H9 (cell line): ENCODE data around the gene GLT8D1. TPM values are rescaled to one million over a fixed set of nuclear protein-coding genes. Genes with fewer than 3 reads are reported as not detected.

ENCODE experiments used
- DNase-seq: peaks from one replicate; pipeline ENCODE4 v3.0.0-alpha.2; 2017
- H2AFZ ChIP-seq: one replicate; pipeline ENCODE4 v1.6.1; 2013; ENCODE audit warnings: mild to moderate bottlenecking, low read length, control low read depth, moderate library complexity
- H2AK5ac ChIP-seq: 2 replicates; pipeline ENCODE4 v1.6.1; 2013; ENCODE audit warnings: low read length, control low read depth, mixed read lengths; ENCODE audit not compliant: insufficient read length
- H2BK120ac ChIP-seq: one replicate; pipeline ENCODE4 v1.6.1; 2013; ENCODE audit warnings: low read depth, mild to moderate bottlenecking, low read length, control low read depth, inconsistent platforms; ENCODE audit not compliant: poor library complexity, severe bottlenecking
- H2BK12ac ChIP-seq: 2 replicates; pipeline ENCODE4 v1.6.1; 2013; ENCODE audit warnings: low read length, control low read depth, mixed read lengths, low read depth; ENCODE audit not compliant: insufficient read length
- H2BK15ac ChIP-seq: 2 replicates; pipeline ENCODE4 v1.6.1; 2013; ENCODE audit warnings: low read depth, low read length, control low read depth
- H2BK20ac ChIP-seq: one replicate; pipeline ENCODE4 v1.6.1; 2013; ENCODE audit warnings: low read depth, mild to moderate bottlenecking, low read length, control low read depth, inconsistent platforms; ENCODE audit not compliant: poor library complexity, severe bottlenecking
- H2BK5ac ChIP-seq: 2 replicates; pipeline ENCODE4 v1.6.1; 2013; ENCODE audit warnings: low read length, control low read depth, mixed read lengths; ENCODE audit not compliant: insufficient read length
- H3K14ac ChIP-seq: 2 replicates; pipeline ENCODE4 v1.6.1; 2013; ENCODE audit warnings: low read length, control low read depth; ENCODE audit not compliant: insufficient read depth
- H3K18ac ChIP-seq: 2 replicates; pipeline ENCODE4 v1.6.1; 2013; ENCODE audit warnings: low read depth, mild to moderate bottlenecking, mixed read lengths, low read length, control low read depth; ENCODE audit not compliant: insufficient read length
- H3K23ac ChIP-seq: 2 replicates; pipeline ENCODE4 v1.6.1; 2013; ENCODE audit warnings: low read length, control low read depth, mixed read lengths, low read depth; ENCODE audit not compliant: insufficient read length
- H3K23me2 ChIP-seq: 2 replicates; pipeline ENCODE4 v1.6.1; 2013; ENCODE audit warnings: low read depth, mild to moderate bottlenecking, mixed read lengths, low read length, control low read depth; ENCODE audit not compliant: insufficient read length, poor library complexity, severe bottlenecking
- H3K27ac ChIP-seq: 2 replicates; pipeline ENCODE4 v1.5.1; 2013; ENCODE audit warnings: low read length, control low read depth, mixed read lengths, low read depth; ENCODE audit not compliant: insufficient read length
- H3K27me3 ChIP-seq: 2 replicates; pipeline ENCODE4 v1.6.1; 2013; ENCODE audit warnings: low read length, control low read depth, inconsistent platforms; ENCODE audit not compliant: insufficient read depth
- H3K4ac ChIP-seq: 2 replicates; pipeline ENCODE4 v1.6.1; 2013; ENCODE audit warnings: low read depth, mild to moderate bottlenecking, control low read depth, inconsistent platforms, low read length, moderate library complexity
- H3K4me1 ChIP-seq: 2 replicates; pipeline ENCODE4 v1.6.1; 2013; ENCODE audit warnings: low read length, control low read depth, inconsistent platforms; ENCODE audit not compliant: insufficient read depth
- H3K4me2 ChIP-seq: 2 replicates; pipeline ENCODE4 v1.6.1; 2013; ENCODE audit warnings: low read length, control low read depth, mixed read lengths; ENCODE audit not compliant: insufficient read length, insufficient read depth
- H3K56ac ChIP-seq: 2 replicates; pipeline ENCODE4 v1.6.1; 2013; ENCODE audit warnings: low read depth, mild to moderate bottlenecking, mixed read lengths, low read length, control low read depth; ENCODE audit not compliant: insufficient read length
- H3K79me1 ChIP-seq: 2 replicates; pipeline ENCODE4 v1.6.1; 2013; ENCODE audit warnings: low read depth, mild to moderate bottlenecking, moderate library complexity, low read length, control low read depth, inconsistent platforms; ENCODE audit not compliant: insufficient read depth, poor library complexity, severe bottlenecking
- H3K79me2 ChIP-seq: 2 replicates; pipeline ENCODE4 v1.6.1; 2013; ENCODE audit warnings: low read length, control low read depth, inconsistent platforms; ENCODE audit not compliant: insufficient read depth
- H3K9ac ChIP-seq: 2 replicates; pipeline ENCODE4 v1.6.1; 2013; ENCODE audit warnings: low read length, control low read depth, mixed read lengths; ENCODE audit not compliant: insufficient read length; ENCODE audit errors: extremely low read depth
- H3K9me3 ChIP-seq: one replicate; pipeline ENCODE4 v1.6.1; 2013; ENCODE audit warnings: low read depth, low read length, inconsistent platforms; ENCODE audit not compliant: control insufficient read depth
- H3T11ph ChIP-seq: one replicate; pipeline ENCODE4 v1.6.1; 2013; ENCODE audit warnings: mild to moderate bottlenecking, low read length, control low read depth, inconsistent platforms
- H4K20me1 ChIP-seq: one replicate; pipeline ENCODE4 v1.6.1; 2013; ENCODE audit not compliant: control insufficient read depth, insufficient read length, insufficient read depth
- H4K5ac ChIP-seq: 2 replicates; pipeline ENCODE4 v1.6.1; 2013; ENCODE audit warnings: low read depth, mild to moderate bottlenecking, mixed read lengths, low read length, control low read depth; ENCODE audit not compliant: insufficient read length
- H4K8ac ChIP-seq: replicated peaks from 2 replicates; pipeline ENCODE4 v1.6.1; 2013; ENCODE audit warnings: low read length, control low read depth, mixed read lengths, low read depth; ENCODE audit not compliant: insufficient read length
- H4K91ac ChIP-seq: 2 replicates; pipeline ENCODE4 v1.6.1; 2013; ENCODE audit warnings: low read depth, mild to moderate bottlenecking, moderate library complexity, mixed read lengths, low read length, control low read depth; ENCODE audit not compliant: insufficient read length
- H3K27ac Mint-ChIP-seq, 3 experiments: 2 replicates in 2 of 3; 3 replicates in 1 of 3; pipeline ENCODE4 v1.8.0; 2020 to 2021; ENCODE audit warnings: mixed read lengths in 3 of 3, mild to moderate bottlenecking in 1 of 3, moderate library complexity in 1 of 3
- H3K27me3 Mint-ChIP-seq: 2 replicates; pipeline ENCODE4 v1.8.0; 2021; ENCODE audit warnings: low read depth, mild to moderate bottlenecking, moderate library complexity, mixed read lengths
- H3K36me3 Mint-ChIP-seq, 3 experiments: 2 replicates in 2 of 3; 3 replicates in 1 of 3; pipeline ENCODE4 v1.8.0; 2020 to 2021; ENCODE audit warnings: low read depth in 3 of 3, mixed read lengths in 3 of 3; ENCODE audit not compliant: insufficient read depth in 1 of 3
- H3K4me1 Mint-ChIP-seq, 2 experiments: 2 replicates each; pipeline ENCODE4 v1.8.0; 2020; ENCODE audit warnings: mixed read lengths in 2 of 2
- H3K4me3 Mint-ChIP-seq, 2 experiments: 2 replicates in 1 of 2; 3 replicates in 1 of 2; pipeline ENCODE4 v1.8.0; 2020 to 2021; ENCODE audit warnings: mild to moderate bottlenecking in 2 of 2, mixed read lengths in 2 of 2, moderate library complexity in 1 of 2
- H3K9me3 Mint-ChIP-seq, 2 experiments: 2 replicates in 1 of 2; 3 replicates in 1 of 2; pipeline ENCODE4 v1.8.0; 2020; ENCODE audit warnings: mild to moderate bottlenecking in 2 of 2, mixed read lengths in 2 of 2, moderate library complexity in 1 of 2
- CTCF ChIP-seq: fragments of 200-600 bp; sonication (generic); conservative IDR thresholded peaks from 3 replicates; pipeline ENCODE4 v1.8.0; 2021; ENCODE audit warnings: antibody characterized with exemption, mild to moderate bottlenecking
- WGBS: extraction: QIAGEN DNeasy Blood & Tissue Kit; methylation state at CpG from one replicate; pipeline ENCODE4 v1.1.7; 2013; ENCODE audit warnings: missing lambda C conversion rate, low lambda C conversion rate, mixed read lengths; ENCODE audit not compliant: insufficient read length; ENCODE audit errors: extremely low coverage; 5-methylcytosine and 5-hydroxymethylcytosine counted together
- total RNA-seq: library from RNA; stranded (reverse); gene quantifications from 2 replicates; pipeline ENCODE4 v1.2.1, GENCODE V29; 2021

The GLT8D1 gene
- total RNA-seq, 1 experiment from 2014 or later = 39.3 TPM

- no peak for TF ChIP-seq CTCF
- no peak overlapping the region for H2AK5ac ChIP-seq
- no peaks in the 10 kb centered on the region for H4K20me1 ChIP-seq
- H3K23ac ChIP-seq = no peak overlapping the region
- H3K4me1 Mint-ChIP-seq = no peaks in the 10 kb centered on the region
- H4K91ac ChIP-seq = no peak overlapping the region
- H2BK120ac ChIP-seq = no peak overlapping the region
- no peak overlapping the region for H4K5ac ChIP-seq
- H3K23me2 ChIP-seq = no peaks in the 10 kb centered on the region
- no peaks in the 10 kb centered on the region for H3K27me3 Mint-ChIP-seq
- WGBS = no CpG with 5 or more reads among the region's 5 CpGs
- no peak for DNase-seq
- no peak overlapping the region for H2AFZ ChIP-seq
- H3K4me2 ChIP-seq = no peak overlapping the region
- no peak overlapping the region for H3K9ac ChIP-seq
- no peak overlapping the region for H3K27ac ChIP-seq
- H3K79me2 ChIP-seq = no peaks in the 10 kb centered on the region
- no peak overlapping the region for H3K18ac ChIP-seq
- H3K4ac ChIP-seq = no peak overlapping the region
- H3K27ac Mint-ChIP-seq = no peak overlapping the region; a peak in 1 of 7 replicates
- no peak overlapping the region for H2BK5ac ChIP-seq
- H3K36me3 Mint-ChIP-seq = peaks cover 14 to 19% (median 14%) of the 10 kb centered on the region in 3 experiments
- no peak overlapping the region for H3K14ac ChIP-seq
- H2BK12ac ChIP-seq = no peak overlapping the region
- H4K8ac ChIP-seq = no peak overlapping the region
- no peak overlapping the region for H3T11ph ChIP-seq
- peaks cover 5 to 8% of the 10 kb centered on the region in 2 experiments for H3K9me3 Mint-ChIP-seq
- no peaks in the 10 kb centered on the region for H3K9me3 ChIP-seq
- no peaks in the 10 kb centered on the region for H3K27me3 ChIP-seq
- no peak overlapping the region for H3K4me3 Mint-ChIP-seq
- no peaks in the 10 kb centered on the region for H3K79me1 ChIP-seq
- no peak overlapping the region for H2BK15ac ChIP-seq
- H3K4me1 ChIP-seq = no peaks in the 10 kb centered on the region
- no peak overlapping the region for H2BK20ac ChIP-seq
- H3K56ac ChIP-seq = no peak overlapping the region
Observed at GRCh38 chr3:52723935-52724334, 18.3 kb upstream of the GLT8D1 start.
